WTC11 (cell line): ENCODE results near the gene AIDA. TPM values are rescaled to one million over a fixed set of nuclear protein-coding genes. Genes with fewer than 3 reads are reported as not detected.

ENCODE experiments used
- ARID4B ChIP-seq: sonication (generic); formaldehyde crosslinking; IDR thresholded peaks from 2 replicates; pipeline ENCODE4 v1.8.0; 2023; ENCODE audit warnings: missing genetic modification reagents, mild to moderate bottlenecking, borderline replicate concordance
- CDX4 ChIP-seq: fragments of 250-450 bp; sonication (Bioruptor Pico); IDR thresholded peaks from 2 replicates; pipeline ENCODE4 v1.9.0; 2021; ENCODE audit warnings: moderate library complexity, mild to moderate bottlenecking, inconsistent platforms, borderline replicate concordance
- ELF4 ChIP-seq: sonication (generic); formaldehyde crosslinking; IDR thresholded peaks from 2 replicates; pipeline ENCODE4 v1.8.1; 2022; ENCODE audit warnings: low read depth, mild to moderate bottlenecking, moderate library complexity, missing genetic modification reagents
- ERG ChIP-seq: fragments of 250-450 bp; sonication (Bioruptor Pico); IDR thresholded peaks from 2 replicates; pipeline ENCODE4 v1.8.0; 2021; ENCODE audit warnings: mild to moderate bottlenecking
- MAX ChIP-seq: sonication (generic); formaldehyde crosslinking; IDR thresholded peaks from 2 replicates; pipeline ENCODE4 v1.8.0; 2022; ENCODE audit warnings: mild to moderate bottlenecking, missing genetic modification reagents
- PRDM15 ChIP-seq: sonication (generic); formaldehyde crosslinking; IDR thresholded peaks from 2 replicates; pipeline ENCODE4 v1.8.0; 2022; ENCODE audit warnings: missing genetic modification reagents
- SP1 ChIP-seq: sonication (generic); formaldehyde crosslinking; conservative IDR thresholded peaks from 2 replicates; pipeline ENCODE4 v1.8.1; 2022; ENCODE audit warnings: missing genetic modification reagents
- total RNA-seq: library from RNA; stranded (reverse); gene quantifications from 3 replicates; pipeline ENCODE4 v1.2.3, GENCODE V29; 2021
- TF ChIP-seq, protein P1 (sequence below): sonication (generic); formaldehyde crosslinking; IDR thresholded peaks from 2 replicates; pipeline ENCODE4 v1.8.1; 2023; ENCODE audit warnings: mild to moderate bottlenecking, missing genetic modification reagents, borderline replicate concordance
- TF ChIP-seq, protein P2 (sequence below): sonication (generic); formaldehyde crosslinking; IDR thresholded peaks from 2 replicates; pipeline ENCODE4 v1.8.1; 2023; ENCODE audit warnings: mild to moderate bottlenecking, missing genetic modification reagents, moderate library complexity
- TF ChIP-seq, protein P3 (sequence below): sonication (generic); formaldehyde crosslinking; IDR thresholded peaks from 2 replicates; pipeline ENCODE4 v1.8.0; 2022; ENCODE audit warnings: mild to moderate bottlenecking, missing genetic modification reagents

The AIDA gene
- total RNA-seq, 1 experiment from 2014 or later, result 81.2 TPM

DNA sequence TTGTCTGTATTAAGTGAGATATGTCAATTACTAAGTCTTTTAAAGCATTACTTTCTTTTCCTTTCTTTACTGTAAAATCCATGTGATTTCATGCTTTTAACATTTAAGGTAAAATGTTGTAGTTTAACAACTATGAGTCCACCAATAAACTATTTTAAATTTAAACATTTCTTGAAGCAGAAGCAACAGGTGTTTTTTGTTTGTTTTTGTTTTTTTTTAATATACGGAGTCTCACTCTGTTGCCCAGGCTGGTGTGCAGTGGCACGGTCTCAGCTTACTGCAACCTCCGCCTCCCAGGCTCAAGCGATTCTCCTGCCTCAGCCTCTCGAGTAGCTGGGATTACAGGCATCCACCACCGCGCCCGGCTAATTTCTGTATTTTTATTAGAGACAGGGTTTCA, 15.6 kb downstream of the AIDA start (continued):
- TF ChIP-seq ARID4B (CRISPR knock-in tag), result no peak
- no peak for TF ChIP-seq SP1 (CRISPR knock-in tag)
- TF ChIP-seq, protein P1, sequence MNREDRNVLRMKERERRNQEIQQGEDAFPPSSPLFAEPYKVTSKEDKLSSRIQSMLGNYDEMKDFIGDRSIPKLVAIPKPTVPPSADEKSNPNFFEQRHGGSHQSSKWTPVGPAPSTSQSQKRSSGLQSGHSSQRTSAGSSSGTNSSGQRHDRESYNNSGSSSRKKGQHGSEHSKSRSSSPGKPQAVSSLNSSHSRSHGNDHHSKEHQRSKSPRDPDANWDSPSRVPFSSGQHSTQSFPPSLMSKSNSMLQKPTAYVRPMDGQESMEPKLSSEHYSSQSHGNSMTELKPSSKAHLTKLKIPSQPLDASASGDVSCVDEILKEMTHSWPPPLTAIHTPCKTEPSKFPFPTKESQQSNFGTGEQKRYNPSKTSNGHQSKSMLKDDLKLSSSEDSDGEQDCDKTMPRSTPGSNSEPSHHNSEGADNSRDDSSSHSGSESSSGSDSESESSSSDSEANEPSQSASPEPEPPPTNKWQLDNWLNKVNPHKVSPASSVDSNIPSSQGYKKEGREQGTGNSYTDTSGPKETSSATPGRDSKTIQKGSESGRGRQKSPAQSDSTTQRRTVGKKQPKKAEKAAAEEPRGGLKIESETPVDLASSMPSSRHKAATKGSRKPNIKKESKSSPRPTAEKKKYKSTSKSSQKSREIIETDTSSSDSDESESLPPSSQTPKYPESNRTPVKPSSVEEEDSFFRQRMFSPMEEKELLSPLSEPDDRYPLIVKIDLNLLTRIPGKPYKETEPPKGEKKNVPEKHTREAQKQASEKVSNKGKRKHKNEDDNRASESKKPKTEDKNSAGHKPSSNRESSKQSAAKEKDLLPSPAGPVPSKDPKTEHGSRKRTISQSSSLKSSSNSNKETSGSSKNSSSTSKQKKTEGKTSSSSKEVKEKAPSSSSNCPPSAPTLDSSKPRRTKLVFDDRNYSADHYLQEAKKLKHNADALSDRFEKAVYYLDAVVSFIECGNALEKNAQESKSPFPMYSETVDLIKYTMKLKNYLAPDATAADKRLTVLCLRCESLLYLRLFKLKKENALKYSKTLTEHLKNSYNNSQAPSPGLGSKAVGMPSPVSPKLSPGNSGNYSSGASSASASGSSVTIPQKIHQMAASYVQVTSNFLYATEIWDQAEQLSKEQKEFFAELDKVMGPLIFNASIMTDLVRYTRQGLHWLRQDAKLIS (CRISPR knock-in tag), result no peak
- TF ChIP-seq ELF4, result no peak
- TF ChIP-seq ERG, result no peak
- TF ChIP-seq, protein P2, sequence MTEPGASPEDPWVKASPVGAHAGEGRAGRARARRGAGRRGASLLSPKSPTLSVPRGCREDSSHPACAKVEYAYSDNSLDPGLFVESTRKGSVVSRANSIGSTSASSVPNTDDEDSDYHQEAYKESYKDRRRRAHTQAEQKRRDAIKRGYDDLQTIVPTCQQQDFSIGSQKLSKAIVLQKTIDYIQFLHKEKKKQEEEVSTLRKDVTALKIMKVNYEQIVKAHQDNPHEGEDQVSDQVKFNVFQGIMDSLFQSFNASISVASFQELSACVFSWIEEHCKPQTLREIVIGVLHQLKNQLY (CRISPR knock-in tag), result no peak
- TF ChIP-seq, protein P3, sequence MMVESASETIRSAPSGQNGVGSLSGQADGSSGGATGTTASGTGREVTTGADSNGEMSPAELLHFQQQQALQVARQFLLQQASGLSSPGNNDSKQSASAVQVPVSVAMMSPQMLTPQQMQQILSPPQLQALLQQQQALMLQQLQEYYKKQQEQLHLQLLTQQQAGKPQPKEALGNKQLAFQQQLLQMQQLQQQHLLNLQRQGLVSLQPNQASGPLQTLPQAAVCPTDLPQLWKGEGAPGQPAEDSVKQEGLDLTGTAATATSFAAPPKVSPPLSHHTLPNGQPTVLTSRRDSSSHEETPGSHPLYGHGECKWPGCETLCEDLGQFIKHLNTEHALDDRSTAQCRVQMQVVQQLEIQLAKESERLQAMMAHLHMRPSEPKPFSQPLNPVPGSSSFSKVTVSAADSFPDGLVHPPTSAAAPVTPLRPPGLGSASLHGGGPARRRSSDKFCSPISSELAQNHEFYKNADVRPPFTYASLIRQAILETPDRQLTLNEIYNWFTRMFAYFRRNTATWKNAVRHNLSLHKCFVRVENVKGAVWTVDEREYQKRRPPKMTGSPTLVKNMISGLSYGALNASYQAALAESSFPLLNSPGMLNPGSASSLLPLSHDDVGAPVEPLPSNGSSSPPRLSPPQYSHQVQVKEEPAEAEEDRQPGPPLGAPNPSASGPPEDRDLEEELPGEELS (CRISPR knock-in tag), result no peak
- TF ChIP-seq MAX (CRISPR knock-in tag), result no peak
- no peak for TF ChIP-seq PRDM15 (CRISPR knock-in tag)
- no peak for TF ChIP-seq CDX4 (CRISPR knock-in tag)
- TF ChIP-seq, all 79 proteins: peak for 0
